H9 (cell line): ENCODE data around the gene CCBE1. TPM values are rescaled to one million over a fixed set of nuclear protein-coding genes. Genes with fewer than 3 reads are reported as not detected.

Experiments
- DNase-seq: peaks from one replicate; pipeline ENCODE4 v3.0.0-alpha.2; 2017
- H2AFZ ChIP-seq: one replicate; pipeline ENCODE4 v1.6.1; 2013; ENCODE audit warnings: mild to moderate bottlenecking, low read length, control low read depth, moderate library complexity
- H2AK5ac ChIP-seq: 2 replicates; pipeline ENCODE4 v1.6.1; 2013; ENCODE audit warnings: low read length, control low read depth, mixed read lengths; ENCODE audit not compliant: insufficient read length
- H2BK120ac ChIP-seq: one replicate; pipeline ENCODE4 v1.6.1; 2013; ENCODE audit warnings: low read depth, mild to moderate bottlenecking, low read length, control low read depth, inconsistent platforms; ENCODE audit not compliant: poor library complexity, severe bottlenecking
- H2BK12ac ChIP-seq: 2 replicates; pipeline ENCODE4 v1.6.1; 2013; ENCODE audit warnings: low read length, control low read depth, mixed read lengths, low read depth; ENCODE audit not compliant: insufficient read length
- H2BK15ac ChIP-seq: 2 replicates; pipeline ENCODE4 v1.6.1; 2013; ENCODE audit warnings: low read depth, low read length, control low read depth
- H2BK20ac ChIP-seq: one replicate; pipeline ENCODE4 v1.6.1; 2013; ENCODE audit warnings: low read depth, mild to moderate bottlenecking, low read length, control low read depth, inconsistent platforms; ENCODE audit not compliant: poor library complexity, severe bottlenecking
- H2BK5ac ChIP-seq: 2 replicates; pipeline ENCODE4 v1.6.1; 2013; ENCODE audit warnings: low read length, control low read depth, mixed read lengths; ENCODE audit not compliant: insufficient read length
- H3K14ac ChIP-seq: 2 replicates; pipeline ENCODE4 v1.6.1; 2013; ENCODE audit warnings: low read length, control low read depth; ENCODE audit not compliant: insufficient read depth
- H3K18ac ChIP-seq: 2 replicates; pipeline ENCODE4 v1.6.1; 2013; ENCODE audit warnings: low read depth, mild to moderate bottlenecking, mixed read lengths, low read length, control low read depth; ENCODE audit not compliant: insufficient read length
- H3K23ac ChIP-seq: 2 replicates; pipeline ENCODE4 v1.6.1; 2013; ENCODE audit warnings: low read length, control low read depth, mixed read lengths, low read depth; ENCODE audit not compliant: insufficient read length
- H3K23me2 ChIP-seq: 2 replicates; pipeline ENCODE4 v1.6.1; 2013; ENCODE audit warnings: low read depth, mild to moderate bottlenecking, mixed read lengths, low read length, control low read depth; ENCODE audit not compliant: insufficient read length, poor library complexity, severe bottlenecking
- H3K27ac ChIP-seq: 2 replicates; pipeline ENCODE4 v1.5.1; 2013; ENCODE audit warnings: low read length, control low read depth, mixed read lengths, low read depth; ENCODE audit not compliant: insufficient read length
- H3K27me3 ChIP-seq: 2 replicates; pipeline ENCODE4 v1.6.1; 2013; ENCODE audit warnings: low read length, control low read depth, inconsistent platforms; ENCODE audit not compliant: insufficient read depth
- H3K4ac ChIP-seq: 2 replicates; pipeline ENCODE4 v1.6.1; 2013; ENCODE audit warnings: low read depth, mild to moderate bottlenecking, control low read depth, inconsistent platforms, low read length, moderate library complexity
- H3K4me1 ChIP-seq: 2 replicates; pipeline ENCODE4 v1.6.1; 2013; ENCODE audit warnings: low read length, control low read depth, inconsistent platforms; ENCODE audit not compliant: insufficient read depth
- H3K4me2 ChIP-seq: 2 replicates; pipeline ENCODE4 v1.6.1; 2013; ENCODE audit warnings: low read length, control low read depth, mixed read lengths; ENCODE audit not compliant: insufficient read length, insufficient read depth
- H3K56ac ChIP-seq: 2 replicates; pipeline ENCODE4 v1.6.1; 2013; ENCODE audit warnings: low read depth, mild to moderate bottlenecking, mixed read lengths, low read length, control low read depth; ENCODE audit not compliant: insufficient read length
- H3K79me1 ChIP-seq: 2 replicates; pipeline ENCODE4 v1.6.1; 2013; ENCODE audit warnings: low read depth, mild to moderate bottlenecking, moderate library complexity, low read length, control low read depth, inconsistent platforms; ENCODE audit not compliant: insufficient read depth, poor library complexity, severe bottlenecking
- H3K79me2 ChIP-seq: 2 replicates; pipeline ENCODE4 v1.6.1; 2013; ENCODE audit warnings: low read length, control low read depth, inconsistent platforms; ENCODE audit not compliant: insufficient read depth
- H3K9ac ChIP-seq: 2 replicates; pipeline ENCODE4 v1.6.1; 2013; ENCODE audit warnings: low read length, control low read depth, mixed read lengths; ENCODE audit not compliant: insufficient read length; ENCODE audit errors: extremely low read depth
- H3K9me3 ChIP-seq: one replicate; pipeline ENCODE4 v1.6.1; 2013; ENCODE audit warnings: low read depth, low read length, inconsistent platforms; ENCODE audit not compliant: control insufficient read depth
- H3T11ph ChIP-seq: one replicate; pipeline ENCODE4 v1.6.1; 2013; ENCODE audit warnings: mild to moderate bottlenecking, low read length, control low read depth, inconsistent platforms
- H4K20me1 ChIP-seq: one replicate; pipeline ENCODE4 v1.6.1; 2013; ENCODE audit not compliant: control insufficient read depth, insufficient read length, insufficient read depth
- H4K5ac ChIP-seq: 2 replicates; pipeline ENCODE4 v1.6.1; 2013; ENCODE audit warnings: low read depth, mild to moderate bottlenecking, mixed read lengths, low read length, control low read depth; ENCODE audit not compliant: insufficient read length
- H4K8ac ChIP-seq: replicated peaks from 2 replicates; pipeline ENCODE4 v1.6.1; 2013; ENCODE audit warnings: low read length, control low read depth, mixed read lengths, low read depth; ENCODE audit not compliant: insufficient read length
- H4K91ac ChIP-seq: 2 replicates; pipeline ENCODE4 v1.6.1; 2013; ENCODE audit warnings: low read depth, mild to moderate bottlenecking, moderate library complexity, mixed read lengths, low read length, control low read depth; ENCODE audit not compliant: insufficient read length
- H3K27ac Mint-ChIP-seq, 3 experiments: 2 replicates in 2 of 3; 3 replicates in 1 of 3; pipeline ENCODE4 v1.8.0; 2020 to 2021; ENCODE audit warnings: mixed read lengths in 3 of 3, mild to moderate bottlenecking in 1 of 3, moderate library complexity in 1 of 3
- H3K27me3 Mint-ChIP-seq: 2 replicates; pipeline ENCODE4 v1.8.0; 2021; ENCODE audit warnings: low read depth, mild to moderate bottlenecking, moderate library complexity, mixed read lengths
- H3K36me3 Mint-ChIP-seq, 3 experiments: 2 replicates in 2 of 3; 3 replicates in 1 of 3; pipeline ENCODE4 v1.8.0; 2020 to 2021; ENCODE audit warnings: low read depth in 3 of 3, mixed read lengths in 3 of 3; ENCODE audit not compliant: insufficient read depth in 1 of 3
- H3K4me1 Mint-ChIP-seq, 2 experiments: 2 replicates each; pipeline ENCODE4 v1.8.0; 2020; ENCODE audit warnings: mixed read lengths in 2 of 2
- H3K4me3 Mint-ChIP-seq, 2 experiments: 2 replicates in 1 of 2; 3 replicates in 1 of 2; pipeline ENCODE4 v1.8.0; 2020 to 2021; ENCODE audit warnings: mild to moderate bottlenecking in 2 of 2, mixed read lengths in 2 of 2, moderate library complexity in 1 of 2
- H3K9me3 Mint-ChIP-seq, 2 experiments: 2 replicates in 1 of 2; 3 replicates in 1 of 2; pipeline ENCODE4 v1.8.0; 2020; ENCODE audit warnings: mild to moderate bottlenecking in 2 of 2, mixed read lengths in 2 of 2, moderate library complexity in 1 of 2
- CTCF ChIP-seq: fragments of 200-600 bp; sonication (generic); conservative IDR thresholded peaks from 3 replicates; pipeline ENCODE4 v1.8.0; 2021; ENCODE audit warnings: antibody characterized with exemption, mild to moderate bottlenecking
- WGBS: extraction: QIAGEN DNeasy Blood & Tissue Kit; methylation state at CpG from one replicate; pipeline ENCODE4 v1.1.7; 2013; ENCODE audit warnings: missing lambda C conversion rate, low lambda C conversion rate, mixed read lengths; ENCODE audit not compliant: insufficient read length; ENCODE audit errors: extremely low coverage; 5-methylcytosine and 5-hydroxymethylcytosine counted together
- total RNA-seq: library from RNA; stranded (reverse); gene quantifications from 2 replicates; pipeline ENCODE4 v1.2.1, GENCODE V29; 2021

CCBE1 gene
- total RNA-seq, 1 experiment from 2014 or later, result 0.39 TPM

GRCh38 chr18:59468821-59469220, 228.4 kb downstream of the CCBE1 start:
- no peak overlapping the region for H3K4me3 Mint-ChIP-seq
- Histone ChIP-seq H3K56ac (no peak overlapping the region), H2AFZ (no peak overlapping the region), H3K9me3 (no peaks in the 10 kb centered on the region), H3K27me3 (no peaks in the 10 kb centered on the region), H3T11ph (no peak overlapping the region), H3K27ac (no peak overlapping the region), H3K79me1 (no peaks in the 10 kb centered on the region), H4K8ac (no peak overlapping the region), H2BK12ac (no peak overlapping the region), H4K91ac (no peak overlapping the region), H2BK15ac (no peak overlapping the region), H4K5ac (no peak overlapping the region), H3K79me2 (no peaks in the 10 kb centered on the region), H3K4me1 (no peaks in the 10 kb centered on the region), H4K20me1 (no peaks in the 10 kb centered on the region), H2BK5ac (no peak overlapping the region), H3K4ac (no peak overlapping the region), H3K4me2 (no peak overlapping the region), H2BK20ac (no peak overlapping the region), H3K18ac (no peak overlapping the region), H3K9ac (no peak overlapping the region), H2AK5ac (no peak overlapping the region), H2BK120ac (no peak overlapping the region), H3K14ac (no peak overlapping the region), H3K23ac (no peak overlapping the region), H3K23me2 (no peaks in the 10 kb centered on the region)
- no peaks in the 10 kb centered on the region; the same call in 1 of the 2 replicates for H3K27me3 Mint-ChIP-seq
- H3K9me3 Mint-ChIP-seq, result no peaks in the 10 kb centered on the region; a peak in 1 of 5 replicates
- no peaks in the 10 kb centered on the region; a peak in 1 of 4 replicates for H3K4me1 Mint-ChIP-seq
- no CpG with 5 or more reads among the region's 4 CpGs for WGBS
- no peak overlapping the region for H3K27ac Mint-ChIP-seq
- H3K36me3 Mint-ChIP-seq, result no peaks in the 10 kb centered on the region
- no peak for TF ChIP-seq CTCF
- no peak for DNase-seq
